Measurements from ENCODE around the gene ABI3BP.

- TF ChIP-seq POLR2AphosphoS5 (IDR thresholded peaks at IDR 0.05; ENCODE audit: low read depth, low read length), result no peak
- TF ChIP-seq FOSL1 (IDR thresholded peaks at IDR 0.05; ENCODE audit: low read depth), result no peak
- no peak for TF ChIP-seq CTCF (IDR thresholded peaks at IDR 0.05 in 2 of 3, conservative IDR thresholded peaks at IDR 0.05 in 1 of 3; ENCODE audit: borderline replicate concordance in 1 of 3, insufficient read depth in 1 of 3, low read depth in 2 of 3, low read length in 2 of 3)
- no peak for TF ChIP-seq CEBPB (IDR thresholded peaks at IDR 0.05; ENCODE audit: low read depth)
- TF ChIP-seq EZH2 (IDR thresholded peaks at IDR 0.05), result no peak
- TF ChIP-seq YY1 (IDR thresholded peaks at IDR 0.05; ENCODE audit: extremely low read depth, insufficient replicate concordance, low read depth, low read length), result no peak
These were observed 123.4 kb downstream of the ABI3BP start for GRCh38 chr3:100869787-100870186.
